Epithelial cell of proximal tubule (primary cell): ENCODE measurements around the gene L3MBTL4. TPM values are rescaled to one million over a fixed set of nuclear protein-coding genes. Genes with fewer than 3 reads are reported as not detected.

Source experiments
- DNase-seq: peaks from one replicate; pipeline ENCODE4 v3.0.0-alpha.2; 2011; ENCODE audit warnings: low read depth
- H3K4me3 ChIP-seq: 2 replicates; pipeline ENCODE4 v1.5.1; 2011; ENCODE audit warnings: low read depth, mild to moderate bottlenecking, low read length
- total RNA-seq: library from RNA; depleted of rRNA; stranded (reverse); fragments of >200 nt; gene quantifications from 2 replicates; pipeline ENCODE4 v1.2.3, GENCODE V29; 2015
- TF ChIP-seq, protein P1 (sequence below): conservative IDR thresholded peaks from 2 replicates; pipeline ENCODE4 v1.5.1; 2012; ENCODE audit warnings: low read depth, mild to moderate bottlenecking, low read length

The L3MBTL4 gene
- total RNA-seq, 1 donor from 2014 or later: 4.0 TPM

- no peak overlapping the region for H3K4me3 ChIP-seq
- no peak for DNase-seq
- TF ChIP-seq, protein P1, sequence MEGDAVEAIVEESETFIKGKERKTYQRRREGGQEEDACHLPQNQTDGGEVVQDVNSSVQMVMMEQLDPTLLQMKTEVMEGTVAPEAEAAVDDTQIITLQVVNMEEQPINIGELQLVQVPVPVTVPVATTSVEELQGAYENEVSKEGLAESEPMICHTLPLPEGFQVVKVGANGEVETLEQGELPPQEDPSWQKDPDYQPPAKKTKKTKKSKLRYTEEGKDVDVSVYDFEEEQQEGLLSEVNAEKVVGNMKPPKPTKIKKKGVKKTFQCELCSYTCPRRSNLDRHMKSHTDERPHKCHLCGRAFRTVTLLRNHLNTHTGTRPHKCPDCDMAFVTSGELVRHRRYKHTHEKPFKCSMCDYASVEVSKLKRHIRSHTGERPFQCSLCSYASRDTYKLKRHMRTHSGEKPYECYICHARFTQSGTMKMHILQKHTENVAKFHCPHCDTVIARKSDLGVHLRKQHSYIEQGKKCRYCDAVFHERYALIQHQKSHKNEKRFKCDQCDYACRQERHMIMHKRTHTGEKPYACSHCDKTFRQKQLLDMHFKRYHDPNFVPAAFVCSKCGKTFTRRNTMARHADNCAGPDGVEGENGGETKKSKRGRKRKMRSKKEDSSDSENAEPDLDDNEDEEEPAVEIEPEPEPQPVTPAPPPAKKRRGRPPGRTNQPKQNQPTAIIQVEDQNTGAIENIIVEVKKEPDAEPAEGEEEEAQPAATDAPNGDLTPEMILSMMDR: no peak
These were observed 370.4 kb downstream of the L3MBTL4 start for GRCh38 chr18:6044319-6044718.

- no peak overlapping the region for H3K4me3 ChIP-seq
- TF ChIP-seq, protein P1: no peak
- no peak for DNase-seq
These were observed 375.7 kb downstream of the L3MBTL4 start for GRCh38 chr18:6039055-6039454.

DNA sequence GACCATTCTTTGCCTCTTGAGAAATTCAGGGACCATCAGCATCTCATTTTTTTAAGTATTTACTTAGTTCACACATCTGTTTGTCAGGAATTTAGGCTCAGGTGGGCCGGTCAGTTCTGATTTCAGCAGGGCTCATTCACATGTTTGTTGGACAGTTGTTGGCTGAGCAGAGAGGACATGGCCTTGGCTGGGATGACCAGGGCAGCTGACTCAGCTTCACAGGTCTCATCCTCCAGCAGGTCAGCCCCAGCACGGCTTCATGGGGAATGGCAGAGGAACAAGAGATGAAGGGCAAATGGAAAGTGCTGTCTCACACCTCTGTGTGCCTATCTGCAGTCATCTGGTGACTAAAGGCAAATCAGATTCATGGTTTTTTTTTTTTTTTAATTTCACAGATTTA is 383.3 kb downstream of the L3MBTL4 start:
- TF ChIP-seq, protein P1: no peak
- no peak overlapping the region for H3K4me3 ChIP-seq
- no peak for DNase-seq

DNA sequence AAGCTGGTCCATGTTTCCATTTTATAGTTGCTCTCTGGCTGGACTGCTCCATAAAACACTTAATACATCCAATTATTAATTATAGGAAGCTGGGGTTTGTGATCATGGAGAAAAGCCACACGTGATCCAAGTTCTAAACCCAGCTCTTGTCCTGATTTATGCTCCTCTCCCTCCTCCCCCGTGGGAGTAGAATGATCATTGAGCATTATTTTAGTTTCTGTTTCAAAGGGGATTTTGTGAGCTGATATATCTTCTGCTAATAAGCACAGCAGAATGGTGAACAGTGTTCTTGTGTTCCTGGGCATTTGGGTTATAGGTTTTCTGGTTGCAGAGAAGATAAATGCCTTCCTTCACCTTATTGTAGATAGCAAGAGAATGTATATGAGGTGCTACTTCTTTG is 383.7 kb downstream of the L3MBTL4 start:
- H3K4me3 ChIP-seq: no peak overlapping the region
- TF ChIP-seq, protein P1: no peak
- no peak for DNase-seq

DNA sequence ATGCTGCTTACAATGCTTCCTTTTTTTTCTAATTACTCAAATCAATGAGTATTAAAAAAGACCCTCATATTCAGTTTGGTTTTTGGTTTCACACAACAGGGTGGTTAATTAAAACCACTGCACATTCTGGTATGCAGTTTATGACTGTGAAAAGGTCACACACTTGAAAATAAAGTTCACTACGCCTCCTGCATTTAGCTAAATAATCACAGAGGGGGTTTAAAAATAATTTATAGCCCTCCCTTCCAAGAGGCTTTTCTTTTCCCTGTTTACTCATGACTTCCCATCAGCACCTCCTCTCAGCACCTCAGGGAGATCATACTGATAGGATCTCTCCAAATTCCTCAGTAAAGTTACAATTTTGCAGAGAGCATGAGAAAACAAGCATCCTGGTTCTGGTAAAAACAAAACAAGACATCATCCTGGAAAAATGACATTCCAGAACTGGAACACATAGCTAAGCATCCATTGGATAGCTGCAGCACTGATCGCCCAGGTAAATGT is 389.9 kb downstream of the L3MBTL4 start:
- TF ChIP-seq, protein P1: no peak
- no peak for DNase-seq
- no peak overlapping the region for H3K4me3 ChIP-seq

GRCh38 chr18:6023551-6023950 is 391.2 kb downstream of the L3MBTL4 start:
- no peak for DNase-seq
- TF ChIP-seq, protein P1: no peak
- no peak overlapping the region for H3K4me3 ChIP-seq

DNA sequence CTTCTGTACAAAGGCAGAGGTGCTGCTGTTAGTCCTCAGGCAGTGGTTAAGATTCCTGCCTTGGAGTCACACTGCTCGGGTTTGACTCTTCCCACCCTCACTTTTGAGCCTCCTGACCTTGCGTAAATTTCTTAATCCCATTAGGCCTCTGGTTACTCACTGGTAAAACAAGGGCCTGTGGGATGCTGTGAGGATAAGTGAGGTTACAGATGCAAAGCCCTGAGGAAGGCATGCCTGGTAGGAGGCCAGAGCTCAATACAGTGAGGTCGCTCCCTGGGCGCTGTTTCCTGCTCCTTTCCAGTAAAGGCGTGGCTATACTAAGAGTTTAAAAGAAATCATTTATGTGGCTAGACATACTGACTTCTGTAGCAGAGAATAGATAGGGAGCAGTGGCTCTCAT is 391.9 kb downstream of the L3MBTL4 start:
- H3K4me3 ChIP-seq: no peak overlapping the region
- DNase-seq: no peak
- TF ChIP-seq, protein P1: no peak
